ENCODE data around the gene RESP18.
"Not testable (repeated sequence)": the region's sequence is repeated elsewhere in the genome, so short reads cannot be mapped to it uniquely, and the experiment has no call there.

The RESP18 gene

GRCh38 chr2:219325657-219326315 lies 6.8 kb downstream of the RESP18 start:
- no peak for DNase-seq (ENCODE audit: low read depth)

DNA sequence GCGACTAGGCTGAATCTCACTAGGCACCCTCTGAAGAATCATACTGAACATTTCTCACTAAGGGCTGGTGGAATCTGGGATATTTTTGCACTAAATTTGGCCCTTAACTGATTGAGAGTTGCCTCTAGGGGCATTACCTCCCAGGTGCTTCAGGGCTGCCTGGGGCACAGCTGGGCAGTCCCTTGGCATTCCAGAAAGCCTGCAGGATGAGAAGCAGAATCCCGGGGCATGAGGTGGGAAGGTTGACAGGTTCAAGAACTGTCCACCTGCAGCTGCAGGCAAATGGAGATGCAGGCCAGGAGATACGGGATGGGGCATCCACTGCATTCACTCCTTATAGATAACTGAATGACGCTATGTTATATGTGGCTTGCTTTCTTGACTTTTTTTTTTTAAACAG lies 7.4 kb downstream of the RESP18 start:
- no peak for DNase-seq (ENCODE audit: low read depth)

DNA sequence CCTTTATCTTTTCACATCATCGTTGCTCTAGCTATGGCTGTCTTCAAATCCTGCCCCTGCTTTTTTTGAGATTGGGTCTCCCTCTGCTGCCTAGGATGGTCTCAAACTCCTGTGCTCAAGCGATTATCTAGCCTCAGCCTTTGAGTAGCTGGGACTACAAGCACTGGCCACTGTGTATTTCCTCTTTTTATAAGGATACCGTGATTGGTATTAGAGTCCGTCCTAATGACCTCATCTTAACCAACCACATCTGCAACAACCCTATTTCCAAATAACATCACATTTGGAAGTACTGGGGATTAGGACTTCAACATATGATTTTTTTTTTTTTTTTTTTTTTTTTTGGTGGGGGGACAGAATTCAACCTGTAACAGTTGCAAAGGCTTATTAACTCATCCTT lies 9.1 kb downstream of the RESP18 start:
- DNase-seq (ENCODE audit: low read depth): no peak

- no peak for DNase-seq (ENCODE audit: low read depth)
Observed at GRCh38 chr2:219314804-219315468, 17.6 kb downstream of the RESP18 start.

DNA sequence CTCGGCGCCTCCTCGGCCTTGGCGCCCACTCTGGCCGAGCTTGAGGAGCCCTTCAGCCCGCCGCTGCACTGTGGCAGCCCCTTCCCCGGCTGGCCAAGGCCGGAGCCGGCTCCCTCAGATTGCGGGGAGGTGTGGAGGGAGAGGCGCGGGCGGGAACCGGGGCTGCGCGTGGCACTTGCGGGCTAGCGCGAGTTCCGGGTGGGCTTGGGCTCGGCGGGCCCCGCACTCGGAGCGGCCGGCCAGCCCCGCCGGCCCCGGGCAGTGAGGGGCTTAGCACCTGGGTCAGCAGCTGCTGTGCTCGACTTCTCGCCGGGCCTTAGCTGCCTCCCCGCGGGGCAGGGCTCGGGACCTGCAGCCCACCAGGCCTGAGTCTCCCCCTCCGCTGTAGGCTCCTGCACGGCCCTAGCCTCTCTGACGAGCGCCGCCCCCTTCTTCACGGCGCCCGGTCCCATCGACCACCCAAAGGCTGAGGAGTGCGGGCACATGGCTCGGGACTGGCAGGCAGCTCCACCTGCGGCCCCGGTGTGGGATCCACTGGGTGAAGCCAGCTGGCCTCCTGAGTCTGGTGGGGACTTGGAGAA lies 19.8 kb downstream of the RESP18 start:
- not testable (repeated sequence) for DNase-seq (ENCODE audit: low read depth)

- DNase-seq (ENCODE audit: low read depth): no peak
Observed at GRCh38 chr2:219309278-219309677, 23.3 kb downstream of the RESP18 start, which contains the start of gene PTPRN. TSS of gene PTPRN (minus strand) at chr2:219309401. CDS start at chr2:219309332, 69 bp downstream.

DNA sequence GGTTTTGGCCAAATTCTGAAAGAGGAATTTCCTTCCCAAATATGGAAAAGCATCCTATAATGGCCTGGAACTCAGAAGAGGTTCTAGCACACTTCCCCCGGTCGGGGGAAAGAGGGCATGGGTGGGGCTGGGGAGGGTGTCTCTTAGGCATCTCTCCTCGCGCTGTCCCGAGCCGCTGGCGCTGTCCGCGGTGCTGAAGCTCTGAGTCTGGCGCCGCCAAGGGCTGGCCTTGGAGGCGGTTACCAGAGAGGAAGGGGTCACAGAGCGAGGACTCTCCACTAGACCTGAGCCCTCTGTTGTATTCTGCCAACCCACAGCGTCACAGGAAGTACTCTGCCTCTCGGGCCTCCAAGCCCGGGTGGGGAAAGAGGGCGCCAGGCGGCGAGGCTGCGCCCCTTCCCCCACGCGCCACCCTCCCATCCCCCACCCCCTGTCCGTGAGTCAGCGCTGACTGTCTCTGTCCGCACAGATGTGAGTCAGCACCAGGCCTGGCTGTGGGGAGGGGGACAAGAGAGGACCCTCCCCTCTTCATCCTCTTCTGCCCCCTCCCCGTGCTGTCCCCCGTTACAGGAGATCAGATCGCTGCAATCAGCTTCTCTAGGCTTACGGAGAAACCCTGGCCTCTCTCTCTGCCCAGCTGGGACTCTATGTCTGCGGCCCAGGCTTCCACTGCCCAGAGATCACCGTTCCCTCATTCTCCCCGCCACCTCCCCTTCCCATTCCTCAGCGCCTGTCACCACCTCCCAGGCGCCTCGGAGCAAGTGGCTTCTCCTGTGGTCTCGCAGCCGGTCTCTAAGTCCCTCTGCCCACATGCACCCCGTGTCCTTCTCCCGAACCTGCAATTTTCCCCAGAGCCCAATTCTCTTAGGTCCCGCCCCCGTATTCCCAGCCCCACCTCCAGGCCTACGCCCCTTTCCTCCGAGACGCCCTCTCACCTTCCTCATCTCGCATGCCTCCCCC lies 24.1 kb downstream of the RESP18 start:
- DNase-seq (ENCODE audit: low read depth): peak; percentile 30

- no peak for DNase-seq (ENCODE audit: low read depth)
Observed at GRCh38 chr2:219306047-219306446, 26.5 kb downstream of the RESP18 start.

- DNase-seq (ENCODE audit: low read depth): no peak
Observed at GRCh38 chr2:219304223-219304622, 28.3 kb downstream of the RESP18 start.

GRCh38 chr2:219302412-219302968 lies 30.1 kb downstream of the RESP18 start:
- no peak for DNase-seq (ENCODE audit: low read depth)

DNA sequence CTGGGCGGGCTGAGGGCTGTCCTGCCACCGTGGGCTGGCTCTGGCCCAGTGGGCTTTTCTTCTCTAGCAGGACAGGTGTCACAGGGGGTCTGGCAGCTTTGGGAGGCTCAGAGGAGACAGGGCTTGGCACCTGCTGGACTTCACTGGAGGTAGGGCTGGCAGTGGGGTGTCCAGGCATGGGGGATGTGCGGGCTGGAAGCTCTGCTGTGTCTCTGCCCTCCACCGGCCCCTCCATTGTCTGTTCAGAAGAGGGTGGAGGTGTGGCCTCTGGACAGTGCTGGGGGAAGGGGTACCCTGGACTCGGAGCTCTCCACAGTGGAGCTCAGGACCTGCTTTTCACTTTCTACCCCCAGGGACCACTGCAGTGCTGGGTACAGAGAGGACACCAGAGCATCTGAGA lies 32.5 kb downstream of the RESP18 start:
- no peak for DNase-seq (ENCODE audit: low read depth)

- no peak for DNase-seq (ENCODE audit: low read depth)
Observed at GRCh38 chr2:219299372-219299760, 33.2 kb downstream of the RESP18 start.

- DNase-seq (ENCODE audit: low read depth): peak; percentile 56
Observed at GRCh38 chr2:219298759-219299371, 33.7 kb downstream of the RESP18 start.

DNA sequence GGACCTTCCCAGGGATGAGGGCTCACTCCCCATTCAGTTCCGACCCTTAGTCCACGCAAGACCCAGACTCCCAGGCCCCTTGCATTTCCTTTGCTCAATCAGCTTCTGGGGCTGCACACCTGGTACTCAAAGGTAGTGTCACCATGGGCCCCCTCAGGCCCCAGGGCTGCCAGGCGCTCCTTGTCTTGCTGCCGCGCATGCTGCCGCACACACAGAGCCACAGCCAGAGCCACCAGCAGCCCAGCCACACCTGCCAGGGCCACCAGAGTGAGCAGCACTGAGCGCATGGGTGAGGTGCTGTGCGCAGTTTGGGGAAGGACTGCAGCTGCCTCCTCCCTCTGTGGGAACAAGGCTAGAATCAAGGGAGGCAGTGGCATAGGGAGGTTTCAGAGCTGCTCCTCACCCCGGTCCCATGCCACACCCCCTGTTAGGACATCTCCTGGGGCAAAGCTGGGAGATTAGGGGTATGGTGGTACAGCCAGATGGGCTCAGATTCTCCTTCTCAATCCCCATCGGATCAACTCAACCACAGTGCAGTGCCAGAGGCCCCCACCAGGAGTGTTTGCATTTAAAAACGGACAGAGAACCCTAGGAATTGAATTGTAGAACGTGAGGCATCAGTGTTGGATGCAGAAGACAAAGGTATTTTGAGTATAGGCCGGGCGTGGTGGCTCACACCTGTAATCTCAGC lies 34.6 kb downstream of the RESP18 start:
- DNase-seq (ENCODE audit: low read depth): no peak

GRCh38 chr2:219296631-219297391 lies 35.7 kb downstream of the RESP18 start:
- no peak for DNase-seq (ENCODE audit: low read depth)

- no peak for DNase-seq (ENCODE audit: low read depth)
Observed at GRCh38 chr2:219296142-219296541, 36.4 kb downstream of the RESP18 start.

- peak; percentile 42 for DNase-seq (ENCODE audit: low read depth)
Observed at GRCh38 chr2:219294356-219295351, 37.9 kb downstream of the RESP18 start.

GRCh38 chr2:219293736-219294231 lies 38.8 kb downstream of the RESP18 start:
- DNase-seq (ENCODE audit: low read depth): no peak

- DNase-seq (ENCODE audit: low read depth): no peak
Observed at GRCh38 chr2:219292616-219293015, 39.9 kb downstream of the RESP18 start.

Measured in stromal cell of bone marrow (primary cell).